Liver (tissue), 9 donors: ENCODE results near the gene LCA5L. TPM values are rescaled to one million over a fixed set of nuclear protein-coding genes. Genes with fewer than 3 reads are reported as not detected.
A peak's percentile ranks its signal among the peaks of the same experiment; 100 is the strongest.

Experiments
- DNase-seq: peaks from one replicate; pipeline ENCODE4 v3.0.0-alpha.2; 2017; ENCODE audit warnings: low spot score
- H3K27ac ChIP-seq, 2 donors: one replicate each; pipeline ENCODE4 v1.7.0; 2013; ENCODE audit warnings: inconsistent platforms in 2 of 2, low read length in 2 of 2, control low read depth in 1 of 2, low read depth in 1 of 2, mild to moderate bottlenecking in 1 of 2
- H3K27me3 ChIP-seq, 4 donors: one replicate each; pipeline versions ENCODE4 v1.6.1 to v1.7.0; 2013; ENCODE audit warnings: low read length in 3 of 4, inconsistent platforms in 1 of 4, mild to moderate bottlenecking in 1 of 4, moderate library complexity in 1 of 4; ENCODE audit not compliant: control insufficient read depth in 4 of 4, insufficient read depth in 4 of 4
- H3K36me3 ChIP-seq, 4 donors: one replicate each; pipeline versions ENCODE4 v1.6.1 to v1.7.0; 2013; ENCODE audit warnings: low read length in 3 of 4, mild to moderate bottlenecking in 3 of 4, low read depth in 1 of 4, moderate library complexity in 1 of 4; ENCODE audit not compliant: control insufficient read depth in 4 of 4, insufficient read depth in 3 of 4
- H3K4me1 ChIP-seq, 4 donors: one replicate each; pipeline versions ENCODE4 v1.6.1 to v1.7.0; 2013; ENCODE audit warnings: low read length in 3 of 4, mild to moderate bottlenecking in 3 of 4, moderate library complexity in 1 of 4; ENCODE audit not compliant: control insufficient read depth in 4 of 4, insufficient read depth in 4 of 4
- H3K4me3 ChIP-seq, 3 donors: one replicate each; pipeline versions ENCODE4 v1.6.1 to v1.7.0; 2013; ENCODE audit warnings: low read length in 3 of 3, control low read depth in 1 of 3, low read depth in 1 of 3, mild to moderate bottlenecking in 1 of 3
- H3K9ac ChIP-seq, 2 donors: one replicate each; pipeline ENCODE4 v1.7.0; 2013; ENCODE audit warnings: low read length in 2 of 2, mild to moderate bottlenecking in 2 of 2, moderate library complexity in 2 of 2, control low read depth in 1 of 2, low read depth in 1 of 2
- H3K9me3 ChIP-seq, 4 donors: one replicate each; pipeline versions ENCODE4 v1.6.1 to v1.7.0; 2013; ENCODE audit warnings: low read length in 3 of 4; ENCODE audit not compliant: control insufficient read depth in 4 of 4
- FOXA2 ChIP-seq: IDR thresholded peaks from 2 replicates; pipeline ENCODE4 v1.6.1; 2016; ENCODE audit warnings: antibody characterized with exemption
- GABPA ChIP-seq, 2 donors: IDR thresholded peaks in 1 of 2; conservative IDR thresholded peaks in 1 of 2; 2 replicates each; pipeline ENCODE4 v1.6.1; 2016; ENCODE audit warnings: antibody characterized with exemption in 2 of 2, mild to moderate bottlenecking in 1 of 2, moderate library complexity in 1 of 2
- HNF4A ChIP-seq, 2 donors: conservative IDR thresholded peaks; 2 replicates each; pipeline ENCODE4 v1.6.1; 2016; ENCODE audit warnings: antibody characterized with exemption in 2 of 2, mild to moderate bottlenecking in 2 of 2
- HNF4G ChIP-seq: IDR thresholded peaks from 2 replicates; pipeline ENCODE4 v1.6.1; 2016; ENCODE audit warnings: antibody characterized with exemption
- JUND ChIP-seq, 2 donors: IDR thresholded peaks; 2 replicates each; pipeline ENCODE4 v1.6.1; 2016; ENCODE audit warnings: antibody characterized with exemption in 2 of 2
- MAX ChIP-seq: IDR thresholded peaks from 2 replicates; pipeline ENCODE4 v1.6.1; 2016; ENCODE audit warnings: antibody characterized with exemption
- NR2F2 ChIP-seq: IDR thresholded peaks from 2 replicates; pipeline ENCODE4 v1.6.1; 2016; ENCODE audit warnings: antibody characterized with exemption
- RXRA ChIP-seq, 2 donors: IDR thresholded peaks; 2 replicates each; pipeline ENCODE4 v1.6.1; 2017 to 2018; ENCODE audit warnings: antibody characterized with exemption in 2 of 2, mild to moderate bottlenecking in 1 of 2
- SP1 ChIP-seq: IDR thresholded peaks from 2 replicates; pipeline ENCODE4 v1.6.1; 2018; ENCODE audit warnings: antibody characterized with exemption, mild to moderate bottlenecking
- TAF1 ChIP-seq: conservative IDR thresholded peaks from 2 replicates; pipeline ENCODE4 v1.6.1; 2016; ENCODE audit warnings: antibody characterized with exemption, mild to moderate bottlenecking
- YY1 ChIP-seq: IDR thresholded peaks from 2 replicates; pipeline ENCODE4 v1.6.1; 2016; ENCODE audit warnings: antibody characterized with exemption, mild to moderate bottlenecking
- WGBS: extraction: QIAGEN DNeasy Blood & Tissue Kit; methylation state at CpG from one replicate; pipeline ENCODE4 v1.1.7; 2013; 5-methylcytosine and 5-hydroxymethylcytosine counted together
- polyA plus RNA-seq, 2 donors: library from polyadenylated mRNA; stranded (reverse) in 1 of 2; unstranded in 1 of 2; fragments of 200-250 nt in 1 of 2; fragments of >200 nt in 1 of 2; fragmentation: Nextera tagmentation in 1 of 2; extraction: Ambion mirVana in 1 of 2; gene quantifications; one replicate each; pipeline versions ENCODE4 v1.2.1 to v1.2.3, GENCODE V29; 2013 to 2015
- total RNA-seq, 2 donors: library from RNA; depleted of rRNA; stranded (reverse); fragments of >200 nt; gene quantifications; one replicate each; pipeline ENCODE4 v1.2.3, GENCODE V29; 2014
- TF ChIP-seq, protein P1 (sequence below): IDR thresholded peaks from 2 replicates; pipeline ENCODE4 v1.6.1; 2016; ENCODE audit warnings: antibody characterized with exemption
- TF ChIP-seq, protein P2 (sequence below): fragments of 150-350 bp; IDR thresholded peaks from 2 replicates; pipeline ENCODE4 v1.5.1; 2017; ENCODE audit warnings: improper control_type of control experiment, low read depth, low read length; ENCODE audit not compliant: missing input control
- TF ChIP-seq, protein P3 (sequence below): IDR thresholded peaks from 2 replicates; pipeline ENCODE4 v1.6.1; 2016; ENCODE audit warnings: antibody characterized with exemption
- donor health status: healthy.
- donor health status: healthy.
- donor health status: healthy.
- donor health status: healthy.
- donor health status: healthy.

The LCA5L gene
- total and polyA plus RNA-seq, 4 donors: 0.19 to 1.6 (median 0.99) TPM

GRCh38 chr21:39390212-39390765, 55.3 kb downstream of the LCA5L start:
- no peak overlapping the region for H3K9ac ChIP-seq
- peaks cover 4 to 24% (median 13%) of the 10 kb centered on the region in 4 donors for H3K4me1 ChIP-seq
- no peaks in the 10 kb centered on the region for H3K9me3 ChIP-seq
- WGBS: 88% methylated on average over 16 of the region's 16 CpGs
- DNase-seq: no peak
- H3K27me3 ChIP-seq: no peaks in the 10 kb centered on the region
- H3K4me3 ChIP-seq: no peak overlapping the region
- H3K36me3 ChIP-seq: peaks cover 5 to 28% (median 23%) of the 10 kb centered on the region in 4 donors
- no peak overlapping the region for H3K27ac ChIP-seq
- no peak for TF ChIP-seq FOXA2
- no peak for TF ChIP-seq NR2F2
- no peak for TF ChIP-seq RXRA (IDR thresholded peaks at IDR 0.05)
- TF ChIP-seq, protein P1, sequence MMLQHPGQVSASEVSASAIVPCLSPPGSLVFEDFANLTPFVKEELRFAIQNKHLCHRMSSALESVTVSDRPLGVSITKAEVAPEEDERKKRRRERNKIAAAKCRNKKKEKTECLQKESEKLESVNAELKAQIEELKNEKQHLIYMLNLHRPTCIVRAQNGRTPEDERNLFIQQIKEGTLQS: no peak
- TF ChIP-seq, protein P2, sequence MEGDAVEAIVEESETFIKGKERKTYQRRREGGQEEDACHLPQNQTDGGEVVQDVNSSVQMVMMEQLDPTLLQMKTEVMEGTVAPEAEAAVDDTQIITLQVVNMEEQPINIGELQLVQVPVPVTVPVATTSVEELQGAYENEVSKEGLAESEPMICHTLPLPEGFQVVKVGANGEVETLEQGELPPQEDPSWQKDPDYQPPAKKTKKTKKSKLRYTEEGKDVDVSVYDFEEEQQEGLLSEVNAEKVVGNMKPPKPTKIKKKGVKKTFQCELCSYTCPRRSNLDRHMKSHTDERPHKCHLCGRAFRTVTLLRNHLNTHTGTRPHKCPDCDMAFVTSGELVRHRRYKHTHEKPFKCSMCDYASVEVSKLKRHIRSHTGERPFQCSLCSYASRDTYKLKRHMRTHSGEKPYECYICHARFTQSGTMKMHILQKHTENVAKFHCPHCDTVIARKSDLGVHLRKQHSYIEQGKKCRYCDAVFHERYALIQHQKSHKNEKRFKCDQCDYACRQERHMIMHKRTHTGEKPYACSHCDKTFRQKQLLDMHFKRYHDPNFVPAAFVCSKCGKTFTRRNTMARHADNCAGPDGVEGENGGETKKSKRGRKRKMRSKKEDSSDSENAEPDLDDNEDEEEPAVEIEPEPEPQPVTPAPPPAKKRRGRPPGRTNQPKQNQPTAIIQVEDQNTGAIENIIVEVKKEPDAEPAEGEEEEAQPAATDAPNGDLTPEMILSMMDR: no peak
- TF ChIP-seq SP1: no peak
- TF ChIP-seq JUND (IDR thresholded peaks at IDR 0.05): no peak
- TF ChIP-seq GABPA (IDR thresholded peaks at IDR 0.05 in 1 of 2, conservative IDR thresholded peaks at IDR 0.05 in 1 of 2): no peak
- TF ChIP-seq YY1: no peak
- no peak for TF ChIP-seq HNF4G
- no peak for TF ChIP-seq HNF4A (conservative IDR thresholded peaks at IDR 0.05)

DNA sequence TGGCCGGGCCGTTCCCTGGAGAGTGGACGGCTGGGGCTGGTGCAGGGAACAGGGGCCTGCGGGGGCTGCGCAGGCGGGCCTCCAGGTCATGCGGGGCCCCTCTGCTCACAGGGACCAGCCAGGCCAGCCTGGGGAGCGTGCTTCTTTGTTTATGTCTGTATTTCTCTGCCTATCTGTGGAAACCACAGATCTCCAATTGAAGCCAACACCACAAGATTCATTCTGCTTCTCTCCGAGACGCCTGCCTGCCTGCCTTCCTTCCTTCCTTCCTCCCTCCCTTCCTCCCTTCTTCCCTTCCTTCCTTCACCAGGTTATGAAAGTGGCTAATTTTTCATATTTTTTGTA, 56.8 kb downstream of the LCA5L start:
- Histone ChIP-seq H3K4me3 (peak overlapping the region in 1 of 3 donors; percentile 74), H3K9ac (no peak overlapping the region), H3K9me3 (no peaks in the 10 kb centered on the region), H3K27me3 (no peaks in the 10 kb centered on the region), H3K27ac (no peak overlapping the region), H3K4me1 (peaks cover 4 to 24% (median 13%) of the 10 kb centered on the region in 4 donors), H3K36me3 (peaks cover 5 to 22% (median 17%) of the 10 kb centered on the region in 4 donors)
- TF ChIP-seq TAF1: no peak
- TF ChIP-seq NR2F2: no peak
- no peak for TF ChIP-seq FOXA2
- TF ChIP-seq GABPA (IDR thresholded peaks at IDR 0.05 in 1 of 2, conservative IDR thresholded peaks at IDR 0.05 in 1 of 2): no peak
- no peak for TF ChIP-seq HNF4G
- no peak for TF ChIP-seq RXRA (IDR thresholded peaks at IDR 0.05)
- TF ChIP-seq YY1: no peak
- TF ChIP-seq, protein P3, sequence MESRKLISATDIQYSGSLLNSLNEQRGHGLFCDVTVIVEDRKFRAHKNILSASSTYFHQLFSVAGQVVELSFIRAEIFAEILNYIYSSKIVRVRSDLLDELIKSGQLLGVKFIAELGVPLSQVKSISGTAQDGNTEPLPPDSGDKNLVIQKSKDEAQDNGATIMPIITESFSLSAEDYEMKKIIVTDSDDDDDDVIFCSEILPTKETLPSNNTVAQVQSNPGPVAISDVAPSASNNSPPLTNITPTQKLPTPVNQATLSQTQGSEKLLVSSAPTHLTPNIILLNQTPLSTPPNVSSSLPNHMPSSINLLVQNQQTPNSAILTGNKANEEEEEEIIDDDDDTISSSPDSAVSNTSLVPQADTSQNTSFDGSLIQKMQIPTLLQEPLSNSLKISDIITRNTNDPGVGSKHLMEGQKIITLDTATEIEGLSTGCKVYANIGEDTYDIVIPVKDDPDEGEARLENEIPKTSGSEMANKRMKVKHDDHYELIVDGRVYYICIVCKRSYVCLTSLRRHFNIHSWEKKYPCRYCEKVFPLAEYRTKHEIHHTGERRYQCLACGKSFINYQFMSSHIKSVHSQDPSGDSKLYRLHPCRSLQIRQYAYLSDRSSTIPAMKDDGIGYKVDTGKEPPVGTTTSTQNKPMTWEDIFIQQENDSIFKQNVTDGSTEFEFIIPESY: no peak
- TF ChIP-seq, protein P1: no peak
- TF ChIP-seq MAX: no peak
- WGBS: 5% methylated on average over 10 of the region's 10 CpGs
- no peak for DNase-seq
